ENCODE results near the gene ZC3H7B. TPM values are rescaled to one million over a fixed set of nuclear protein-coding genes. Genes with fewer than 3 reads are reported as not detected.
A peak's percentile ranks its signal among the peaks of the same experiment; 100 is the strongest.

ZC3H7B gene
- total RNA-seq, 1 donor from 2014 or later: 69.2 TPM

- peaks cover 19% of the 10 kb centered on the region for H3K4me1 Mint-ChIP-seq (ENCODE audit: unreplicated experiment)
- no peak overlapping the region for H3K27ac Mint-ChIP-seq (ENCODE audit: unreplicated experiment)
- H3K9me3 Mint-ChIP-seq (ENCODE audit: unreplicated experiment): no peaks in the 10 kb centered on the region
- peaks cover 7% of the 10 kb centered on the region for H3K27me3 Mint-ChIP-seq (ENCODE audit: unreplicated experiment)
- peaks cover 9% of the 10 kb centered on the region for H3K36me3 Mint-ChIP-seq (ENCODE audit: low read depth, unreplicated experiment)
- no peak for DNase-seq (ENCODE audit: low spot score)
- H3K4me3 Mint-ChIP-seq (ENCODE audit: unreplicated experiment): no peak overlapping the region
- no peak for TF ChIP-seq CTCF (IDR thresholded peaks at IDR 0.05; ENCODE audit: unreplicated experiment)
Observed at GRCh38 chr22:41311487-41311886, 10.2 kb downstream of the ZC3H7B start.

- peaks cover 4% of the 10 kb centered on the region for H3K4me1 Mint-ChIP-seq (ENCODE audit: unreplicated experiment)
- peaks cover 2% of the 10 kb centered on the region for H3K27me3 Mint-ChIP-seq (ENCODE audit: unreplicated experiment)
- peak overlapping the region; percentile 18 for H3K27ac Mint-ChIP-seq (ENCODE audit: unreplicated experiment)
- no peak for DNase-seq (ENCODE audit: low spot score)
- H3K9me3 Mint-ChIP-seq (ENCODE audit: unreplicated experiment): no peaks in the 10 kb centered on the region
- peaks cover 4% of the 10 kb centered on the region for H3K36me3 Mint-ChIP-seq (ENCODE audit: low read depth, unreplicated experiment)
- no peak for TF ChIP-seq CTCF (IDR thresholded peaks at IDR 0.05; ENCODE audit: unreplicated experiment)
- H3K4me3 Mint-ChIP-seq (ENCODE audit: unreplicated experiment): no peak overlapping the region
Observed at GRCh38 chr22:41314821-41315220, 13.5 kb downstream of the ZC3H7B start.

- H3K4me1 Mint-ChIP-seq (ENCODE audit: unreplicated experiment): peaks cover 4% of the 10 kb centered on the region
- no peak for DNase-seq (ENCODE audit: low spot score)
- H3K4me3 Mint-ChIP-seq (ENCODE audit: unreplicated experiment): no peak overlapping the region
- H3K9me3 Mint-ChIP-seq (ENCODE audit: unreplicated experiment): no peaks in the 10 kb centered on the region
- no peak for TF ChIP-seq CTCF (IDR thresholded peaks at IDR 0.05; ENCODE audit: unreplicated experiment)
- peaks cover 4% of the 10 kb centered on the region for H3K36me3 Mint-ChIP-seq (ENCODE audit: low read depth, unreplicated experiment)
- H3K27ac Mint-ChIP-seq (ENCODE audit: unreplicated experiment): no peak overlapping the region
- peaks cover 2% of the 10 kb centered on the region for H3K27me3 Mint-ChIP-seq (ENCODE audit: unreplicated experiment)
Observed at GRCh38 chr22:41315586-41315985, 14.3 kb downstream of the ZC3H7B start.

GRCh38 chr22:41320416-41321240 lies 19.3 kb downstream of the ZC3H7B start:
- no peaks in the 10 kb centered on the region for H3K27me3 Mint-ChIP-seq (ENCODE audit: unreplicated experiment)
- H3K36me3 Mint-ChIP-seq (ENCODE audit: low read depth, unreplicated experiment): peaks cover 15% of the 10 kb centered on the region
- H3K9me3 Mint-ChIP-seq (ENCODE audit: unreplicated experiment): no peaks in the 10 kb centered on the region
- peak overlapping the region; percentile 80 for H3K27ac Mint-ChIP-seq (ENCODE audit: unreplicated experiment)
- H3K4me3 Mint-ChIP-seq (ENCODE audit: unreplicated experiment): no peak overlapping the region
- H3K4me1 Mint-ChIP-seq (ENCODE audit: unreplicated experiment): peaks cover 2% of the 10 kb centered on the region
- no peak for TF ChIP-seq CTCF (IDR thresholded peaks at IDR 0.05; ENCODE audit: unreplicated experiment)
- DNase-seq (ENCODE audit: low spot score): no peak

- TF ChIP-seq CTCF (IDR thresholded peaks at IDR 0.05; ENCODE audit: unreplicated experiment): no peak
- peaks cover 10% of the 10 kb centered on the region for H3K27me3 Mint-ChIP-seq (ENCODE audit: unreplicated experiment)
- no peak for DNase-seq (ENCODE audit: low spot score)
- peaks cover 2% of the 10 kb centered on the region for H3K4me1 Mint-ChIP-seq (ENCODE audit: unreplicated experiment)
- H3K36me3 Mint-ChIP-seq (ENCODE audit: low read depth, unreplicated experiment): peaks cover 28% of the 10 kb centered on the region
- no peaks in the 10 kb centered on the region for H3K9me3 Mint-ChIP-seq (ENCODE audit: unreplicated experiment)
- no peak overlapping the region for H3K27ac Mint-ChIP-seq (ENCODE audit: unreplicated experiment)
- no peak overlapping the region for H3K4me3 Mint-ChIP-seq (ENCODE audit: unreplicated experiment)
Observed at GRCh38 chr22:41324821-41325528, 23.6 kb downstream of the ZC3H7B start.

Measured in endothelial cell (in vitro differentiated cells).